ENCODE measurements around the gene MPV17L.
A peak's percentile ranks its signal among the peaks of the same experiment; 100 is the strongest.
"Not testable (repeated sequence)": the region's sequence is repeated elsewhere in the genome, so short reads cannot be mapped to it uniquely, and the experiment has no call there.

The MPV17L gene

GRCh38 chr16:15415511-15415985, 20.0 kb downstream of the MPV17L start:
- no peak for DNase-seq

GRCh38 chr16:15417197-15417596, 21.6 kb downstream of the MPV17L start:
- DNase-seq = no peak

GRCh38 chr16:15418206-15418605, 22.7 kb downstream of the MPV17L start:
- no peak for DNase-seq

- not testable (repeated sequence) for DNase-seq
Observed at GRCh38 chr16:15421696-15422095, 26.1 kb downstream of the MPV17L start.

DNA sequence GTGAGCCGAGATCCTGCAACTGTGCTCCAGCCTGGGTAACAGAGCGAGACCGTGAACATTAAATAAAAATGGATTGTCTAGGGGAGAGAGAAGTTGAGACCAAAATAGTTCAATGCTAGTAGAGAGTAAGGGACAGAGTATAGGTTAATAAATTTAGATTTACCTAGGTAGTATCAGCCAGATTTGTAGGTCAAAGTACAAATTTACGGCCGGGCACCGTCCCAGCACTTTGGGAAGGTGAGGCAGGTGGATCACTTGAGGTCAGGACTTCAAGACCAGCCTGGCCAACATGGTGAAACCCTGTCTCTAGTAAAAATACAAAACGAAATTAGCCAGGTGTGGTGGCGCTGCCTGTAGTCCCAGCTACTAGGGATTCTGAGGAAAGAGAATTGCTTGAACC, 26.7 kb downstream of the MPV17L start:
- no peak for DNase-seq

- DNase-seq = no peak
Observed at GRCh38 chr16:15425861-15426260, 30.3 kb downstream of the MPV17L start.

DNA sequence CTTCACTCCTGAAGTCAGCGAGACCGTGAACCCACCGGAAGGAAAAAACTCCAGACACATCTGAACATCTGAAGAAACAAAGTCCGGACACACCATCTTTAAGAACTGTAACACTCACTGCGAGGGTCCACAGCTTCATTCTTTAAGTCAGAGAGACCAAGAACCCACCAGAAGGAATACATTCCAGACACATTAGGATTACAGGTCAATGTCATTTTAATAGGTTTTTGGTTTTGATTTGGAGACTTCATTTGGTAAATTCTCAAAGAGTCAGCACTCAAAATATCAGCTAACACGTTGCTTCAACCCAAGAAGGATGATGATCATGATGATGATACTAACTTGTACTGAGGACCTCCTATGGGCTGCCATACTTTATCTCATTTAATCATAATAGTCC, 31.2 kb downstream of the MPV17L start:
- no peak for DNase-seq

DNA sequence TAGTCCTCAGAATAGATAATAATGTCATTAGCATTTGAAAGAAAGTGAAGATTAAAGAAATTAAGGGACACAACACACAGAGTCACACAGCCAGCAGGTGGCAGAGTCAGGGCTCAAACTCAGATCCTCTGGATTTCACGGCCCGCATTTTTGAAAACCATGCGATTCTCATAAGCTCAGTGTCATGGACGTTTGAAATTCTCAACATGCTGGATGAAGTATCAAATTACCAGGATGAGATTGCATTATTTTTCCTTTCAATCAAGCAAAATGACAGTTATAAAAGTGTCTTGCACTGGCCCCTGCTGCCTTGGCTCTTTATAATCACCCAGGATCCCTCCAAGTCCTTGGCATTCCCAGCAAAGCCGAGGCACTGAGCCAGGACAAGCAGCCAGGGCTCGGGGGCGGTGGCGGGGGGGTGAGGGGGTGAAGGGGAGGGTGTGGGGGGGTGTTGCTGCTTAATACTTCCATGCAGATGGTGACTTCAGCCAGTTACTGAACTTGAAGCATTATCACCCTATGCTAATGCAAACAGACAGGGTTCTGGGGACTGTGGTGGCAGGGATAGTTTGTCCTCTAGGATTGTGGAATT, 32.2 kb downstream of the MPV17L start:
- peak; percentile 73 for DNase-seq

GRCh38 chr16:15430884-15431283, 35.3 kb downstream of the MPV17L start:
- DNase-seq = not testable (repeated sequence)

- no peak for DNase-seq
Observed at GRCh38 chr16:15434079-15434424, 38.5 kb downstream of the MPV17L start.

DNA sequence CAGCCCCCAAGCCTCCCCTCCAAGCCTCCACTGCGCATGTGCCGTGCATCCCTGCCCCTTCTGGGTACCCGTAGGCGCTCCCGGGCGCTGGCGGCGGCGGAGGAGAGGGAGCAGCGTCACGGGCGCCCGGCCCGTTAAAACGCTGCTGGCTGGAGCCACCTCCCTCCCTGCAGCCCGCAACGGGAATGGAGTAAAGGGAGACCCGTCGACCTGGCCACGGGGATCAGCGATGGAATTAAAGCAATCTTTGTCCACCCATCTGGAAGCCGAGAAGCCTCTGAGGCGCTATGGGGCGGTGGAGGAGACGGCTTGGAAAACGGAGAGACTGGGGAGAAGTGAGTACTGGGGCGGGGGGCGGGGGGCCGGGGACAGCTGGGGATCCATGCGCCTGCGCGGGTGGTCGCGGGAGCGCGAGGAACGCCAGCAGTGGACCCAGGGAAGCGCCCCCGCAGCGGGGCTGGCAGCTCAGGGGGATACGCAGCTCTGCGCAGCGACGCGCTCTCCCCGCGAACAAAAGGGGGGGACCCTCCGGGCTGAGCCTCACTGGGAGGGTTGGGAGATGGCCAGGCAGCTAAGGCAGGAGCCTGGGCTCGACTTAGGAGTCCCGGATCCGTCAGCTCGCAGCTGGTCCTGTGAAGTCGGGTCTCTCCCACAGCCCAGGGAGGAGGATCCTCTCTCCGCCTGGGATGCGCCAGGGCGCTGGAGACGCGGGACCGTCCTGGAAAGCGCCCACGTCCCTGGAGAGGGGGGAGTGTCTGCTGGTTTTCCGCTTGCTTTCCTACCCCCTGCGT, 39.1 kb downstream of the MPV17L start, which contains the start of gene BMERB1:
TSS of gene BMERB1 (plus strand) at position 164 of the 791 bp plus-strand sequence. CDS start at position 230, 66 bp downstream.
- peak; percentile 82 for DNase-seq

- no peak for DNase-seq
Observed at GRCh38 chr16:15435216-15435864, 39.8 kb downstream of the MPV17L start.

- DNase-seq = no peak
Observed at GRCh38 chr16:15439102-15439501, 43.5 kb downstream of the MPV17L start.

DNA sequence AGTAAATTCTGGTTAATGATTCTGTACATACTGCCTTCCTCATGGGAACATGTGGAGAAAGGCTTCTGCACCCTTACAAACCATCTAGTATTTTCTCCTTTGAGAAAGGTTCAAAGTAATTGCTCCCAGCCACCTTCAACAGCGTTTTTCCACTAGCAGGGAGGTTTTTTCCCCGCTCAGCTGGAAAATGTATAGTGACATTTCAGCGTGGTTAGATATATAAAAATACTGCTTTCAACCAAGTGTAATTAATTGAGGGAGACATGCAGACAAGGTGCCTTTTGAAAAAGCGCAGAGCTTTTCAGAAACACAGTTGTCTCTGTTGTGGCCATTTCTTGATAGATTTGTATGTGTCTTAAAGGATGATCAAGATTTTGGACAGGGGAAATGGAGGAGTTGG, 44.0 kb downstream of the MPV17L start:
- no peak for DNase-seq

DNA sequence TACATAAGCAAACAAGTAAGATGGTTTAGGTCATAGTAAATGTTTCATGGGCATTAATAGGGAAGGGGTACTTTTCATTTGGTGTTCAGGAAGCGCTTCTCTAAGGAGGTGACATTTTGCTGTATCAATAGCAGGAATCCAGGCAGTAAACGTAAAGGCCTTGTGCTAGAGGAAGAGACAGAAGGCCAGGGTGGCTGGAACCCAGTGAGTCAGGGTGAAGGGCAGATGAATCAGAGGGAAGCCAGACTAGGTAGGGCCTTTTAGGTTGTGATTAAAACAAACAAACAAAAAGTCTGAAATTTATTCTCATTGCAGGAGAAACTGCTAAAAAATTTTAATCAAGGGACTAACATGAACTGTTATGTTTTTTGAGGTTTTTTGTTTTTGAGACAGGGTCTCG, 45.3 kb downstream of the MPV17L start:
- DNase-seq = no peak

- not testable (repeated sequence) for DNase-seq
Observed at GRCh38 chr16:15442140-15442539, 46.6 kb downstream of the MPV17L start.

GRCh38 chr16:15443753-15444152, 48.2 kb downstream of the MPV17L start:
- DNase-seq = no peak

DNA sequence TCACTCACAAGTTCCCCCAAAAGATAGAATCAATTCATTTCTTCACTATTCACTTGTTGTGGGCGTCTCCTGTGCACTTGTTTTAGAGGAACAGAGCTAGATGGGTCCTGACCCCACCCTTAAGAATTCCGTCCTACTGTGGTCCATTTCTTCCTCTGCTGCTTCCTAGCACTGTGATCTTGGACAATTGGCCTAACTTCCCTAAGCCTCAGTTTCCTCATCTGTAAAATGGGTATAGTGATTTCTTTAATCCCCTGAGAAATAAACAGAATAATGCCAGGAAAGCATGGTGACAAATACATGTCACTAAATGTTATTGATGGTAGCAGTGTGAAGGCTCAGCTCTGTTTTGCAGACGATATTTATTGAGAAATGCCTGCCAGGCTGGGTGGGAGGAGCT, 48.7 kb downstream of the MPV17L start:
- no peak for DNase-seq

GRCh38 chr16:15445450-15445849, 49.9 kb downstream of the MPV17L start:
- no peak for DNase-seq

- DNase-seq = no peak
Observed at GRCh38 chr16:15446901-15447300, 51.3 kb downstream of the MPV17L start.

DNA sequence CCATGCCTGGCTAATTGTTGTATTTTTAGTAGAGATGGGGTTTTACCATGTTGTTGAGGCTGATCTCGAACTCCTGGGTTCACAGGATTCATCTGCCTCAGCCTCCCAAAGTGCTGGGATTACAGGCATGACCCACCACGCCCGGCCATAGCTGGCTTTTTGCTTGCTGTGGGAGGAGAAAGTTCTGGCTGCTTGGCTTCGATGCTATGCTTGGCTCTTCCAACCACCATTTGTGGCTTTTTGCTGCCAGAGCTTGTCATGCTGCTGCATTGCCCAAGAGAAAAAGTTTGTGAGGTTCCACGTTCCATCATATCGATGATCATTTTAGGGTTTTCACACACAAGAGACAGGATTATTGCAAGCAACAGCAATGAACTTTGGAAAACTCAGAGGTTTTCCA, 55.1 kb downstream of the MPV17L start:
- DNase-seq = peak; percentile 35

DNA sequence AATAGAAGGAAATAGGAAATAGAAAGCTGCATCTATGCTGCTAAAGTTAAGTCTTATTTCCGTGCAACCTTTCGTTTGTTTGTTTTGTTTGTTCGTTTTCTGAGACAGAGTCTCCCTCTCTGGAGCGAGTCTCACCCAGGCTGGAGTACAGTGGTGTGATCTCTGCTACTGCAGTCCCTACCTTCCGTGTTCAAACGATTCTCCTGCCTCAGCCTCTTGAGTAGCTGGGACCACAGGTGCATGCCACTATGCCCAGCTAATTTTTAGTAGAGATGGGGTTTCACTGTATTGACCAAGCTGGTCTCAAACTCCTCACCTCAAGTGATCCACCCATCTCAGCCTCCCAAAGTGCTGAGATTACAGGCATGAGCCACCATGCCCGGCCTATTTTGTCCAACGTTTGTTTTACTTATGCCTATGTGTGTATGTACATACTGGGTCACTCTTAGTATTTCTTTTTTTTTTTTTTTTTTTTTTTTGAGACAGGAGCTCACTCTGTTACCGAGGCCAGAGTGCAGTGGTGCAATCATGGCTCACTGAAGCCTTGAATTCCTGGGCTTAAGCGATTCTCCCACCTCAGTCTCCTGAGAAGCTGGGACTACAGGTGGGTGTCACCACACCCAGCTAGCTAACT, 55.7 kb downstream of the MPV17L start:
- no peak for DNase-seq

DNA sequence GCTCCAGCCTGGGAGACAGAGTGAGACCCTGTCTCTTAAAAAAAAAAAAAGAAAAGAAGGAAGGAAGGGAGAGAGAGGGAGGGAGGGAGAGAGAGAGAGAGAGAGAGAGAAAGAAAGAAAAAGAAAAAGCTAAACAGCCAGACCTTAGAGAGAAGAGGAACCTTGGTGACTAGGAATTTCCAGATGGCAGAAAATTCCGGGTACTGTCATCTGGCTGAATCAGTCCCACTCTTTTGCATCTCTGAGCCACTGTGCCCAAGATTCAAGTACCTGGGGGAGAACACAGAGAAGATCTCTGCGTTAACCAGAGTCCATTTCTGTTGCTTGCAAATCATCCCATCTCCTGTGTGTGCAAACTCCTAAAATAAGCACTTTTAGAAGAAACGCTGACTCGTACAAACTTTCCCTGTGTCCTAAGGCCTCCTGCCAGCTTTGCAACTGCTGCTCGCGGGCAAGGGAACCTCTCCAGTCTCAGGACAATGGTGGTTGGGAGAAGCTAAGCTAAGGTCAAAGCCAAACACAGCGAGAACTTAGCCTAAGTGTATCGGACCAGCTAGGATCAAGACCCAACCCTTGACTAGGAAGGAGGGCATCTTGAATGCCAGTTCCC, 56.8 kb downstream of the MPV17L start:
- DNase-seq = no peak
